ENCODE measurements around the gene MEIS1. TPM values are rescaled to one million over a fixed set of nuclear protein-coding genes. Genes with fewer than 3 reads are reported as not detected.

Gene MEIS1
- total and polyA plus RNA-seq, 2 of the 8 experiments (the other 6 are each of a cell fraction or from before 2014, with no cell fraction given), result 0.17 to 1.2 TPM

DNA sequence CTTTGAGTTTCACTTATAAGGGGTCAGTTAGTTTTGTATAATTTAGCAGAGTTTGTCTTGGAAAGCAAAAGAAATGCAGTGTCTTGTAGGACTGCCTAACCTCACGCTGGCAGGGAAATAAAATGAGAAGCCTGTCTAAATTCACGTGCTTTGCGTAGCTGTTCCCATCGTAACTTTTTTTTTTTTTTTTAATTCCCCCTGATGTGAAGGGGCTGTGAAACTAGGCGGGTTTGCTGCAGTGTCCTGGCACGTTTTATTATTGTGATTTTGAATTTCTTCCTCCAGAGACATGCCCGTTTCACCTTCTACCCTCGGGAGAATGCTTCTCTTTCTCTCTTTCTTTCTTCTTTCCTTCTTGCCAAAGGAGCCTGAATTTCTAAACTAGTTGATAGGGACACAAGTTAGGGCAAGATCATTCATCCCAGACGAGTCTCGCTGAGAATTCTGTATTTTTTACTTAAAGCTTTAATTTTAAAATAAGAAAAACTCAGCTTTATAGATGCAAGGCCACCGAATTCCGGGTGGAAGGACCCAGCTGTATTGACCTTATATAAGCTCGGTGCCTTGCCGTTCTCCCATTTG lies 2.3 kb downstream of the MEIS1 start (continued):
- TF ChIP-seq, protein P1, sequence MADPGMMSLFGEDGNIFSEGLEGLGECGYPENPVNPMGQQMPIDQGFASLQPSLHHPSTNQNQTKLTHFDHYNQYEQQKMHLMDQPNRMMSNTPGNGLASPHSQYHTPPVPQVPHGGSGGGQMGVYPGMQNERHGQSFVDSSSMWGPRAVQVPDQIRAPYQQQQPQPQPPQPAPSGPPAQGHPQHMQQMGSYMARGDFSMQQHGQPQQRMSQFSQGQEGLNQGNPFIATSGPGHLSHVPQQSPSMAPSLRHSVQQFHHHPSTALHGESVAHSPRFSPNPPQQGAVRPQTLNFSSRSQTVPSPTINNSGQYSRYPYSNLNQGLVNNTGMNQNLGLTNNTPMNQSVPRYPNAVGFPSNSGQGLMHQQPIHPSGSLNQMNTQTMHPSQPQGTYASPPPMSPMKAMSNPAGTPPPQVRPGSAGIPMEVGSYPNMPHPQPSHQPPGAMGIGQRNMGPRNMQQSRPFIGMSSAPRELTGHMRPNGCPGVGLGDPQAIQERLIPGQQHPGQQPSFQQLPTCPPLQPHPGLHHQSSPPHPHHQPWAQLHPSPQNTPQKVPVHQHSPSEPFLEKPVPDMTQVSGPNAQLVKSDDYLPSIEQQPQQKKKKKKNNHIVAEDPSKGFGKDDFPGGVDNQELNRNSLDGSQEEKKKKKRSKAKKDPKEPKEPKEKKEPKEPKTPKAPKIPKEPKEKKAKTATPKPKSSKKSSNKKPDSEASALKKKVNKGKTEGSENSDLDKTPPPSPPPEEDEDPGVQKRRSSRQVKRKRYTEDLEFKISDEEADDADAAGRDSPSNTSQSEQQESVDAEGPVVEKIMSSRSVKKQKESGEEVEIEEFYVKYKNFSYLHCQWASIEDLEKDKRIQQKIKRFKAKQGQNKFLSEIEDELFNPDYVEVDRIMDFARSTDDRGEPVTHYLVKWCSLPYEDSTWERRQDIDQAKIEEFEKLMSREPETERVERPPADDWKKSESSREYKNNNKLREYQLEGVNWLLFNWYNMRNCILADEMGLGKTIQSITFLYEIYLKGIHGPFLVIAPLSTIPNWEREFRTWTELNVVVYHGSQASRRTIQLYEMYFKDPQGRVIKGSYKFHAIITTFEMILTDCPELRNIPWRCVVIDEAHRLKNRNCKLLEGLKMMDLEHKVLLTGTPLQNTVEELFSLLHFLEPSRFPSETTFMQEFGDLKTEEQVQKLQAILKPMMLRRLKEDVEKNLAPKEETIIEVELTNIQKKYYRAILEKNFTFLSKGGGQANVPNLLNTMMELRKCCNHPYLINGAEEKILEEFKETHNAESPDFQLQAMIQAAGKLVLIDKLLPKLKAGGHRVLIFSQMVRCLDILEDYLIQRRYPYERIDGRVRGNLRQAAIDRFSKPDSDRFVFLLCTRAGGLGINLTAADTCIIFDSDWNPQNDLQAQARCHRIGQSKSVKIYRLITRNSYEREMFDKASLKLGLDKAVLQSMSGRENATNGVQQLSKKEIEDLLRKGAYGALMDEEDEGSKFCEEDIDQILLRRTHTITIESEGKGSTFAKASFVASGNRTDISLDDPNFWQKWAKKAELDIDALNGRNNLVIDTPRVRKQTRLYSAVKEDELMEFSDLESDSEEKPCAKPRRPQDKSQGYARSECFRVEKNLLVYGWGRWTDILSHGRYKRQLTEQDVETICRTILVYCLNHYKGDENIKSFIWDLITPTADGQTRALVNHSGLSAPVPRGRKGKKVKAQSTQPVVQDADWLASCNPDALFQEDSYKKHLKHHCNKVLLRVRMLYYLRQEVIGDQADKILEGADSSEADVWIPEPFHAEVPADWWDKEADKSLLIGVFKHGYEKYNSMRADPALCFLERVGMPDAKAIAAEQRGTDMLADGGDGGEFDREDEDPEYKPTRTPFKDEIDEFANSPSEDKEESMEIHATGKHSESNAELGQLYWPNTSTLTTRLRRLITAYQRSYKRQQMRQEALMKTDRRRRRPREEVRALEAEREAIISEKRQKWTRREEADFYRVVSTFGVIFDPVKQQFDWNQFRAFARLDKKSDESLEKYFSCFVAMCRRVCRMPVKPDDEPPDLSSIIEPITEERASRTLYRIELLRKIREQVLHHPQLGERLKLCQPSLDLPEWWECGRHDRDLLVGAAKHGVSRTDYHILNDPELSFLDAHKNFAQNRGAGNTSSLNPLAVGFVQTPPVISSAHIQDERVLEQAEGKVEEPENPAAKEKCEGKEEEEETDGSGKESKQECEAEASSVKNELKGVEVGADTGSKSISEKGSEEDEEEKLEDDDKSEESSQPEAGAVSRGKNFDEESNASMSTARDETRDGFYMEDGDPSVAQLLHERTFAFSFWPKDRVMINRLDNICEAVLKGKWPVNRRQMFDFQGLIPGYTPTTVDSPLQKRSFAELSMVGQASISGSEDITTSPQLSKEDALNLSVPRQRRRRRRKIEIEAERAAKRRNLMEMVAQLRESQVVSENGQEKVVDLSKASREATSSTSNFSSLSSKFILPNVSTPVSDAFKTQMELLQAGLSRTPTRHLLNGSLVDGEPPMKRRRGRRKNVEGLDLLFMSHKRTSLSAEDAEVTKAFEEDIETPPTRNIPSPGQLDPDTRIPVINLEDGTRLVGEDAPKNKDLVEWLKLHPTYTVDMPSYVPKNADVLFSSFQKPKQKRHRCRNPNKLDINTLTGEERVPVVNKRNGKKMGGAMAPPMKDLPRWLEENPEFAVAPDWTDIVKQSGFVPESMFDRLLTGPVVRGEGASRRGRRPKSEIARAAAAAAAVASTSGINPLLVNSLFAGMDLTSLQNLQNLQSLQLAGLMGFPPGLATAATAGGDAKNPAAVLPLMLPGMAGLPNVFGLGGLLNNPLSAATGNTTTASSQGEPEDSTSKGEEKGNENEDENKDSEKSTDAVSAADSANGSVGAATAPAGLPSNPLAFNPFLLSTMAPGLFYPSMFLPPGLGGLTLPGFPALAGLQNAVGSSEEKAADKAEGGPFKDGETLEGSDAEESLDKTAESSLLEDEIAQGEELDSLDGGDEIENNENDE (IDR thresholded peaks at IDR 0.05; ENCODE audit: insufficient replicate concordance, low read length), result no peak
- no peak for TF ChIP-seq EP300 (IDR thresholded peaks at IDR 0.05; ENCODE audit: borderline replicate concordance in 1 of 2, low read depth in 2 of 2, low read length in 2 of 2)
- no peak for TF ChIP-seq KDM1A (IDR thresholded peaks at IDR 0.05; ENCODE audit: borderline replicate concordance, low read length)
- no peak for TF ChIP-seq BACH1 (IDR thresholded peaks at IDR 0.05; ENCODE audit: low read length)
- TF ChIP-seq SIX5 (IDR thresholded peaks at IDR 0.05; ENCODE audit: low read depth, low read length), result no peak

All from H1 (cell line).